ENCODE data around the gene PCDHA2.
"Not testable (repeated sequence)": the region's sequence is repeated elsewhere in the genome, so short reads cannot be mapped to it uniquely, and the experiment has no call there.

Gene PCDHA2

GRCh38 chr5:140794595-140795258 is at the start of gene PCDHA2:
PCDHA2 (plus strand) TSS chr5:140794852.
- no peak for DNase-seq

DNA sequence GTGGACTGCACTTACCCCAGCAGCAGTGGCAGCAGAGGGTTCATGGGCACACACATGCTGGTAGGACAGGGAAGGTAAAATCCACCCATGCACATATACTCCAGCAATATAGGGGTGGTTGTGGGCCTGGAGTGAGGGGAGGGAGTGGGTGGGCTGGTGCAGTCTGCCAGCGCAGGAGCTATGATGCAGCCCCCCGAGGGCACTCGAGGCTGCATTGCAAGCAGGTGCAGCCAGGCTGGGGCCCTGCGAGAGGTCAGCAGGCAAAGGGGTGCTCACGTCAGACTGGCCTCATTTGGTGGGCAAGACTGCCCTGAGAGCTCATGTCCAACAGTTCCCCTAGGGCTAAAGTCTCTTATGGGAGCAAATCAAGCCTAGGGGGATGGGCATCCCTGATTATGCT is 41.1 kb upstream of the PCDHA2 start:
- no peak for DNase-seq

GRCh38 chr5:140764177-140764973 is 30.3 kb upstream of the PCDHA2 start:
- no peak for DNase-seq

DNA sequence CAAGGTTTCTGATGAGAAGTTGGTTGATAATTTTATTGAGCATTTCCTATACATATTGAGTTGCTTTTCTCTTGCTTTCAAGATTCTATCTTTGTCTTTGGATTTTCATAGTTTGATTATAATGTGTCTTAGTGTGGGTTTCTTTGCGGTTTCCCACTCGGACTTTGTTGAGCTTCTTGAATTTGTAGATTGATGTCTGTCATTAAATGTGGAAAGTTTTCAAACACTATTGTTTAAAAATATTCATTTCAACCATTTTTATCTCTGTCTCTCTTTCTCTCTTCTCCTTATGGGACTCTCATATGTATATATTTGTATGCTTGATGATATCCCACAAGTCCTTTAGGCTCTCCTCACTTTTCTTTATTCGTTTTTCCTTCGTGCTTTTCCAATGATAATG is 27.2 kb upstream of the PCDHA2 start:
- no peak for DNase-seq

- no peak for DNase-seq
Measured at GRCh38 chr5:140780512-140780911, 14.1 kb upstream of the PCDHA2 start.

DNA sequence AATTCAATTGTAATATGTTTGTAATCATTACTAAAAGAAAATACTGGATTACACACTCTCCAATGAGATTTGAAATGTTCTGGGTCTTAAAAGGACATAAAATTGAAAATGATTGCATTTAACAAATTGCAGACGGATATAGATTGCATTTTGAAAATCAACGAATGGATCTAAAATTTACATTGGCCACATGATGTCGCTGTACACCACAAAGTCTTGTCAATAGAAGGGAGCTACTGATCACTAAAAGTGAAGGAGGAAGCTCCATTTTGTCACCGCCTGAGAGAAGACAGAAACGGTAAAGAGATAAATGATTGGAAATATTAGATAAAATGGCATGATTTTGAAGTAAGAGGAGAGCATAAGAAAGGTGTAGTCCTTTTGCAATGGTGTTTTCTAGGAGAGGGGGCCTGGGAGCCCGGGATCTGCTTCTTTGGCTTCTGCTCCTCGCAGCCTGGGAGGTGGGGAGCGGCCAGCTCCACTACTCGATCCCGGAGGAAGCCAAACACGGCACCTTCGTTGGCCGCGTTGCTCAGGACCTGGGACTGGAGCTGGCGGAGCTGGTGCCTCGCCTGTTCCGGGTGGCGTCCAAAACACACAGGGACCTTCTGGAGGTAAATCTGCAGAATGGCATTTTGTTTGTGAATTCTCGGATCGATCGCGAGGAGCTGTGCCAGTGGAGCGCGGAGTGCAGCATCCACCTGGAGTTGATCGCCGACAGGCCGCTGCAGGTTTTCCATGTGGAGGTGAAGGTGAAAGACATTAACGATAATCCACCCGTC is 8.6 kb upstream of the PCDHA2 start, which contains the start of gene PCDHA1:
PCDHA1 (plus strand) TSS at position 236 of the 782 bp plus-strand sequence.
- DNase-seq, result no peak

- DNase-seq, result not testable (repeated sequence)
Measured at GRCh38 chr5:140787422-140787821, 7.2 kb upstream of the PCDHA2 start.

- not testable (repeated sequence) for DNase-seq
Measured at GRCh38 chr5:140787849-140788504, 6.7 kb upstream of the PCDHA2 start.

- no peak for DNase-seq
Measured at GRCh38 chr5:140791089-140791488, 3.6 kb upstream of the PCDHA2 start.

DNA sequence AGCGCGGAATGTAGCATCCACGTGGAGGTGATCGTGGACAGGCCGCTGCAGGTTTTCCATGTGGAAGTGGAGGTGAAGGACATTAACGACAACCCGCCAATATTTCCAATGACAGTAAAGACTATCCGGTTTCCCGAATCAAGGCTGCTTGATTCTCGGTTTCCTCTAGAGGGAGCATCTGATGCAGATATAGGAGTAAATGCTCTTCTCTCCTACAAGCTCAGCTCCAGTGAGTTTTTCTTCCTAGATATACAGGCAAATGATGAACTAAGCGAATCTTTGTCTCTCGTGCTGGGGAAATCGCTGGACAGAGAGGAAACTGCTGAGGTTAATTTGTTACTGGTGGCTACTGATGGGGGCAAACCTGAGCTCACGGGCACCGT is 598 bp downstream of the PCDHA2 start:
- no peak for DNase-seq

- DNase-seq, result not testable (repeated sequence)
Measured at GRCh38 chr5:140796072-140796717, 1.5 kb downstream of the PCDHA2 start.

GRCh38 chr5:140796718-140797095 is 2.1 kb downstream of the PCDHA2 start:
- no peak for DNase-seq

DNA sequence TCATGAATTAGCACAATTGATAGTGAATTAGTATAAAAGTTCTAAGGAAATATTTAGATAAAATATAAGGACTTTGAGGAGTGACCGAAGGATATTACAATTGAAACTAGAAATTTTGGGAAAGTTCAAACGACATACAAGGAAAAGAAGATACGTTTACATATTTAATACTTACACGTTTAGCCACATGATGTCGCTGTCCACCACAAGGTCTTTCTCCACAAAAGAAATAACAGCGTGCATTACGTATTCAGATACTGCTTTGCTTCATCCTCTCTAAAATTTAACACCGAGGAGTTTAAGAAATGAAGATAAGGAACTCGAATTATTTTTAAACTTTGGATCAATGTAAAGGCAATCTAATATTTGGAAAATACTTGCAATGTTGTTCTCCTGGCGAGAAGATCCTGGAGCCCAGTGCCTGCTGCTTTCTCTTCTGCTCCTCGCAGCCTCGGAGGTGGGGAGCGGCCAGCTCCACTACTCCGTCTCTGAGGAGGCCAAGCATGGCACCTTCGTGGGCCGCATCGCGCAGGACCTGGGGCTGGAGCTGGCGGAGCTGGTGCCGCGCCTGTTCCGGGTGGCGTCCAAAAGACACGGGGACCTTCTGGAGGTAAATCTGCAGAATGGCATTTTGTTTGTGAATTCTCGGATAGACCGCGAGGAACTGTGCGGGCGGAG is 6.3 kb downstream of the PCDHA2 start, which contains the start of gene PCDHA3:
PCDHA3 (plus strand) TSS at position 242 of the 678 bp plus-strand sequence.
- DNase-seq, result no peak

DNA sequence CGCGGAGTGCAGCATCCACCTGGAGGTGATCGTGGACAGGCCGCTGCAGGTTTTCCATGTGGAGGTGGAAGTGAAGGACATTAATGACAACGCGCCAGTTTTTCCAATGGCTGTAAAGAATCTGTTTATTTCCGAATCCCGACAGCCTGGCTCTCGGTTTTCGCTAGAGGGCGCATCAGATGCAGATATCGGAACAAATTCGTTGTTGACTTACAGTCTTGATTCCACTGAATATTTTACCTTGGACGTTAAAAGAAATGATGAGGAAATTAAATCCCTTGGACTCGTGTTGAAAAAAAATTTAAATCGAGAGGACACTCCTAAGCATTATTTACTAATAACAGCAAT is 6.8 kb downstream of the PCDHA2 start:
- no peak for DNase-seq

GRCh38 chr5:140802381-140802780 is 7.7 kb downstream of the PCDHA2 start:
- DNase-seq, result not testable (repeated sequence)

DNA sequence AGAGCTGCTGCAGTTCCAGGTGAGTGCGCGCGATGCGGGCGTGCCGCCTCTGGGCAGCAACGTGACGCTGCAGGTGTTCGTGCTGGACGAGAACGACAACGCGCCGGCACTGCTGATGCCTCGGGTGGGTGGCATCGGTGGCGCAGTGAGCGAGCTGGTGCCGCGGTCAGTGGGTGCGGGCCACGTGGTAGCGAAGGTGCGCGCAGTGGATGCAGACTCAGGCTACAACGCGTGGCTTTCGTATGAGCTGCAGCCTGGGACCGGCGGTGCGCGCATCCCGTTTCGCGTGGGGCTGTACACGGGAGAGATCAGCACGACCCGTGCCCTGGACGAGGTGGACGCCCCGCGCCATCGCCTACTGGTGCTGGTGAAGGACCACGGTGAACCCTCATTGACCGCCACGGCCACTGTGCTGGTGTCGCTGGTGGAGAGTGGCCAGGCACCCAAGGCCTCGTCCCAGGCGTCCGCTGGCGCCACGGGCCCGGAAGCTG is 8.2 kb downstream of the PCDHA2 start:
- DNase-seq, result no peak

DNA sequence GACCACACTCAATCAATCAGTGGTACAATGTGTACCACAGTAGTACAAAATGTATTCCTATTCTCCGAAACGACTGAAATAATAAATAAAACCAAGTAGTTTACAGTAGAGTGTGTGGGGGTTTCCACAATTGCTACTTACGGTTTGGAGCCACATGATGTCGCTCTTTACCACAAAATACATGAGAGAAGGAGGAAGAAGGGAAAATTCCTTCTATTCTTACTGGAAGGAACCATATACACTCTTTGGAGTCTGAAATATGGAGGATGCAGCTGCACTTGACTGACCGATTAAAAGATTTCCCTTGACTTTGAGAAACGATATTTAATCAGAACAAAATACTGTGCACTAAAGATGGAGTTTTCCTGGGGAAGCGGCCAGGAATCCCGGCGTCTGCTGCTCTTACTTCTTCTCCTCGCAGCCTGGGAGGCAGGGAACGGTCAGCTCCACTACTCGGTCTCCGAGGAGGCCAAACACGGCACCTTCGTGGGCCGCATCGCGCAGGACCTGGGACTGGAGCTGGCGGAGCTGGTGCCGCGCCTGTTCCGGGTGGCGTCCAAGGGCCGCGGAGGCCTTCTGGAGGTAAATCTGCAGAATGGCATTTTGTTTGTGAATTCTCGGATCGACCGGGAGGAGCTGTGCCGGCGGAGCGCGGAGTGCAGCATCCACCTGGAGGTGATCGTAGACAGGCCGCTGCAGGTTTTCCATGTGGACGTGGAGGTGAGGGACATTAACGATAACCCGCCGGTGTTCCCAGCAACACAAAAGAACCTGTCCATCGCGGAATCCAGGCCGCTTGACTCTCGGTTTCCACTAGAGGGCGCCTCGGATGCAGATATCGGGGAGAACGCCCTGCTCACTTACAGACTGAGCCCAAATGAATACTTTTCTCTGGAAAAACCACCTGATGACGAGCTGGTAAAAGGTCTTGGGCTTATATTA is 12.5 kb downstream of the PCDHA2 start, which contains the start of gene PCDHA4:
PCDHA4 (plus strand) TSS at position 235 of the 942 bp plus-strand sequence.
- DNase-seq, result no peak

DNA sequence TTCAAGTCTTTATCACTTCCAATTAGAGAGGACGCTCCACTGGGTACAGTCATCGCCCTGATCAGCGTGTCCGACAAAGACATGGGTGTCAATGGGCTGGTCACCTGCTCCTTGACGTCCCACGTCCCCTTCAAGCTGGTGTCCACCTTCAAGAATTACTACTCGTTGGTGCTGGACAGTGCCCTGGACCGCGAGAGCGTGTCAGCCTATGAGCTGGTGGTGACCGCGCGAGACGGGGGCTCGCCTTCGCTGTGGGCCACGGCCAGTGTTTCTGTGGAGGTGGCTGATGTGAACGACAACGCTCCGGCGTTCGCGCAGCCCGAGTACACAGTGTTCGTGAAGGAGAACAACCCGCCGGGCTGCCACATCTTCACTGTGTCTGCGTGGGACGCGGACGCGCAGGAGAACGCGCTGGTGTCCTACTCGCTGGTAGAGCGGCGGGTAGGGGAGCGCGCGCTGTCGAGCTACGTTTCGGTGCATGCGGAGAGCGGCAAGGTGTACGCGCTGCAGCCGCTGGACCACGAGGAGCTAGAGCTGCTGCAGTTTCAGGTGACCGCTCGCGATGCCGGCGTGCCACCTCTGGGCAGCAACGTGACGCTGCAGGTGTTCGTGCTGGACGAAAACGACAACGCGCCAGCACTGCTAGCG is 13.7 kb downstream of the PCDHA2 start:
- not testable (repeated sequence) for DNase-seq

DNA sequence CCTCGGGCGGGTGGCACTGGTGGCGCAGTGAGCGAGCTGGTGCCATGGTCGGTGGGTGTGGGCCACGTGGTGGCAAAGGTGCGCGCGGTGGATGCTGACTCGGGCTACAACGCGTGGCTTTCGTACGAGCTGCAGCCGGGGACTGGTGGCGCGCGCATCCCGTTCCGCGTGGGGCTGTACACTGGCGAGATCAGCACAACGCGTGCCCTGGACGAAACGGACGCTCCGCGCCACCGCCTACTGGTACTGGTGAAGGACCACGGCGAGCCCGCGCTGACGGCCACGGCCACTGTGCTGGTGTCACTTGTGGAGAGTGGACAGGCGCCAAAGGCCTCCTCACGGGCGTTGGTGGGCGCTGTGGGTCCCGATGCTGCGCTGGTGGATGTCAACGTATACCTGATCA is 14.2 kb downstream of the PCDHA2 start:
- DNase-seq, result no peak

Data from CD4-positive, alpha-beta T cell treated with Interleukin-1 beta for 1 hour (primary cell).